A673 (cell line): ENCODE measurements around the gene NAE1.

ENCODE experiments used
- CTCF ChIP-seq: fragments of 300-800, 200-600 bp; sonication (generic); conservative IDR thresholded peaks from 2 replicates; pipeline ENCODE4 v1.5.1; 2017; ENCODE audit warnings: low read depth, mild to moderate bottlenecking, antibody characterized with exemption, low read length, moderate library complexity, mixed read lengths
- EZH2 ChIP-seq: fragments of 200-600 bp; sonication (generic); IDR thresholded peaks from 2 replicates; pipeline ENCODE4 v1.6.1; 2017; ENCODE audit warnings: borderline replicate concordance, low read depth, mild to moderate bottlenecking, mixed read lengths, antibody characterized with exemption, low read length; ENCODE audit not compliant: poor library complexity, severe bottlenecking

GRCh38 chr16:66857437-66857836 is 26.7 kb upstream of the NAE1 start:
- TF ChIP-seq CTCF (no peak), EZH2 (no peak)
